ENCODE results near the gene HAPLN2.

Gene HAPLN2

GRCh38 chr1:156645056-156645455 is 25.8 kb downstream of the HAPLN2 start:
- no peak for DNase-seq (ENCODE audit: low spot score)

DNA sequence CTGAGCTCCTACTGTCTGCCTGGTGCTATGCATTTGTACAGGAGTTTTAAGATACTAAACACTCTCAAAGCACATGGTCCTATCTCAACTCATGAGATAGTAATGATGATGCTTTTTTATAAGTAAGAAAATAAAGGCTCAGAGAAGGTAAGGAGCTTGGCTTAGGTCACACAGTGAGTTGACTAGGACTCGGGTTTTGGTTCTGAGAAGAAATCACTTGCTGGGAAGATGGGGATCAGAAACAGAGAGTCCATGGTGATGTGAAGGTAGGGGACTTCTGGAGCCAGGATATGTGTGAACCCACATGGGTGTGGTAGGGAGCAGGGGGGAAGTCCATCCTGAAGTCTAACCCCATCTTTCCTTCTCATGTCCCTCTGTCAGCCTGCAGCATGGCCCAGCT is 26.5 kb downstream of the HAPLN2 start:
- DNase-seq (ENCODE audit: low spot score) = no peak

DNA sequence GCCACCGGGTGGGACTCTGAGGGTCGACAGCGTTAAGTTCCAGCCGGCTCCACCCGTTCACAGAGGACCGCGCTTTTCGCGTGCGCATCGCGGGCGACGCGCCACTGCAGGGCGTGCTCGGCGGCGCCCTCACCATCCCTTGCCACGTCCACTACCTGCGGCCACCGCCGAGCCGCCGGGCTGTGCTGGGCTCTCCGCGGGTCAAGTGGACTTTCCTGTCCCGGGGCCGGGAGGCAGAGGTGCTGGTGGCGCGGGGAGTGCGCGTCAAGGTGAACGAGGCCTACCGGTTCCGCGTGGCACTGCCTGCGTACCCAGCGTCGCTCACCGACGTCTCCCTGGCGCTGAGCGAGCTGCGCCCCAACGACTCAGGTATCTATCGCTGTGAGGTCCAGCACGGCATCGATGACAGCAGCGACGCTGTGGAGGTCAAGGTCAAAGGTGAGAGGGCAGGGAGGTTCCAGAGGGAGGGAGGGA is 27.6 kb downstream of the HAPLN2 start:
- DNase-seq (ENCODE audit: low spot score) = no peak

GRCh38 chr1:156647351-156647750 is 28.1 kb downstream of the HAPLN2 start:
- DNase-seq (ENCODE audit: low spot score) = no peak

- DNase-seq (ENCODE audit: low spot score) = no peak
These were observed 29.3 kb downstream of the HAPLN2 start for GRCh38 chr1:156648496-156648895.

DNA sequence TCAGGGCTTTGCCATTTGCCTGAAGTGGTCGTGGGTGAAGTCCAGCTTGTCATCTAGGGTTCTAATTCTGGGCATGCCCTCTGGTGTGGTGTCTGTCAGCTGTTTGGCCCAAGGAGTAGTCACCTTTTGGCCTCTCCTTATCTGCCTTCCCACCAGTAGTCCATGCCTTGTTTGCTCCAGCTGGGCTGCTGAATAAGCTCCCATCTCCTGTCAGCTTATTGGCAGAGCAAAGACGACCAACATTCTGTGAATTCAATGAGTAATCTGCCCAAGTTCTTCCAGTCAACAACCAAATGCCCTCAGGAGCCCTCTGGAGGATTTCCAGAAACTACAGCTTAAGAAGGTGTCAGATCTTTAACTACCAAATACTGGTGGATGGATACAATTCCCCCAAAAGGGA is 29.7 kb downstream of the HAPLN2 start:
- DNase-seq (ENCODE audit: low spot score) = no peak

- no peak for DNase-seq (ENCODE audit: low spot score)
These were observed 33.1 kb downstream of the HAPLN2 start for GRCh38 chr1:156652131-156652991.

DNA sequence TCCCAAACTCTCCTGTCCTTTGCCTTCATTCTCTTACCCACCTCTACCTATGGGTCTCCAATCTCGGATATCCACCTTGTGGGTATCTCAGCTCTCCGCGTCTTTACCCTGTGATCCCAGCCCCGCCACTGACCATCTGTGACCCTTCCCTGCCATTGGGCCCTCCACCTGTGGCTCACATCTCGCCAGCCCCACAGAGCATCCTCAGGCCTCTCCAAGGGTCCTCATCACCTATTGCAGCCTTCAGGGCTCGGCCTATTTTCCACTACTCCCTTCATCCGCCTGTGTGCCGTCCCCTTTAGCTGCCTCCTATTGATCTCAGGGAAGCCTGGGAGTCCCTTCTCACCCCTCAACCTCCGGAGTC is 33.8 kb downstream of the HAPLN2 start:
- no peak for DNase-seq (ENCODE audit: low spot score)

DNA sequence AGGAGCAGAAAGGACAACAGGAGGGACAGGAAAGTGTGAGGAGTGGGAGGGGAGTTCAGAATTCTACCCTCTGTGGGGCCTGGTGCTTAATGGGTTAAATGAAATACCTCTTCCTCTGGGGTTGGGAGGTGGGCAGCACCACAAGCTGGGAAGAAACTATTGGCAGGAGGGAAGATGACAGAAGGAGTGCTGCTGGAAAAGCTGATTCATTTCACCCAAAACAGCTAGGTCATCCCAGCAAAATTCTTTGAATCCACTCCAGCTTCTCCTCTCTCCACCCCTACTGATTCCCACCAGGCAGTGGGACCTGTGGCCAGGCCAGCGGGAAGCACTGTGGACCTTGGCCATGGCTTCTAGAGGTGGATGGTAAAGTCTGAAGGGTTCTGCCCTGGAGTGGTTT is 35.5 kb downstream of the HAPLN2 start:
- no peak for DNase-seq (ENCODE audit: low spot score)

GRCh38 chr1:156655151-156655903 is 36.1 kb downstream of the HAPLN2 start:
- no peak for DNase-seq (ENCODE audit: low spot score)

GRCh38 chr1:156655904-156656516 is 36.8 kb downstream of the HAPLN2 start:
- DNase-seq (ENCODE audit: low spot score) = no peak

GRCh38 chr1:156656806-156657740 is 37.9 kb downstream of the HAPLN2 start:
- peak; percentile 91 for DNase-seq (ENCODE audit: low spot score)

GRCh38 chr1:156657741-156658319 is 38.6 kb downstream of the HAPLN2 start:
- no peak for DNase-seq (ENCODE audit: low spot score)

DNA sequence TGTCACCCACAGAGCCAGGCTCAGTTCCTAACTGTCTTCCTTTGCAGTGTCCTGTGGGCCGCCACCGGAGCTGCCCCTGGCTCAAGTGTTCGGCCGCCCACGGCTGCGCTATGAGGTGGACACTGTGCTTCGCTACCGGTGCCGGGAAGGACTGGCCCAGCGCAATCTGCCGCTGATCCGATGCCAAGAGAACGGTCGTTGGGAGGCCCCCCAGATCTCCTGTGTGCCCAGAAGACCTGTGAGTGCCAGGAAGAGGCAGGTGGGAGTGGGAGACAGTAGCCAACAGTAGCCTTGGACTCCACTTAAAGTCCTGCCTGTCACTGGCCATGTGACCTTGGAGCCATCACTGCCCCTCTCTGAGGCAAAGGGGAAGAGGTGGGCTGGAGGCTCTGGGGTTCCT is 39.3 kb downstream of the HAPLN2 start:
- no peak for DNase-seq (ENCODE audit: low spot score)

DNA sequence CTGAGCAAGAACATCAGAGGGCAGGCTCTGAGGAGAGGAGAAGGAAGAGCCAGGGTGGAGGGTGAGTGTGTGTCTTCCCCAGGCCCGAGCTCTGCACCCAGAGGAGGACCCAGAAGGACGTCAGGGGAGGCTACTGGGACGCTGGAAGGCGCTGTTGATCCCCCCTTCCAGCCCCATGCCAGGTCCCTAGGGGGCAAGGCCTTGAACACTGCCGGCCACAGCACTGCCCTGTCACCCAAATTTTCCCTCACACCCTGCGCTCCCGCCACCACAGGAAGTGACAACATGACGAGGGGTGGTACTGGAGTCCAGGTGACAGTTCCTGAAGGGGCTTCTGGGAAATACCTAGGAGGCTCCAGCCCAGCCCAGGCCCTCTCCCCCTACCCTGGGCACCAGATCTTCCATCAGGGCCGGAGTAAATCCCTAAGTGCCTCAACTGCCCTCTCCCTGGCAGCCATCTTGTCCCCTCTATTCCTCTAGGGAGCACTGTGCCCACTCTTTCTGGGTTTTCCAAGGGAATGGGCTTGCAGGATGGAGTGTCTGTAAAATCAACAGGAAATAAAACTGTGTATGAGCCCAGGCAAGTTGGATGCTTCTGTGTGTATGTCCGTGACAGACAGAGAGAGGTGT is 39.8 kb downstream of the HAPLN2 start:
- DNase-seq (ENCODE audit: low spot score) = no peak

DNA sequence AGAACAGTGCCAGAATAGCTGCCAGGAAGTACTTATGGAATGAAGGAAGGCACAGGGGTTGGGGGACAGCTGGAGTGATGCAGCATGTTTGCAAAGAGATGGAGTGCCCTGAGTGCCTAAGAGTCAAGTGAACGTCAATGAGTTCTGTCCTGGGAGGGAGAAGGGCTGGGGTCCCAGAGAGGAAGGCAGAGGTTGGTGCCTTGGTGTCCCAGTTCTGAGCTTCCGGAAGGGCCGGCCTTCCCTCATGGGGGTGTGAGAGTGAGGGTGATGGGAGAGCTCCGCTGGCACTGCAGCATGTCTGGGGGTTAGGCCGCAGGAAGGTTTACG is 40.4 kb downstream of the HAPLN2 start:
- DNase-seq (ENCODE audit: low spot score) = no peak

DNA sequence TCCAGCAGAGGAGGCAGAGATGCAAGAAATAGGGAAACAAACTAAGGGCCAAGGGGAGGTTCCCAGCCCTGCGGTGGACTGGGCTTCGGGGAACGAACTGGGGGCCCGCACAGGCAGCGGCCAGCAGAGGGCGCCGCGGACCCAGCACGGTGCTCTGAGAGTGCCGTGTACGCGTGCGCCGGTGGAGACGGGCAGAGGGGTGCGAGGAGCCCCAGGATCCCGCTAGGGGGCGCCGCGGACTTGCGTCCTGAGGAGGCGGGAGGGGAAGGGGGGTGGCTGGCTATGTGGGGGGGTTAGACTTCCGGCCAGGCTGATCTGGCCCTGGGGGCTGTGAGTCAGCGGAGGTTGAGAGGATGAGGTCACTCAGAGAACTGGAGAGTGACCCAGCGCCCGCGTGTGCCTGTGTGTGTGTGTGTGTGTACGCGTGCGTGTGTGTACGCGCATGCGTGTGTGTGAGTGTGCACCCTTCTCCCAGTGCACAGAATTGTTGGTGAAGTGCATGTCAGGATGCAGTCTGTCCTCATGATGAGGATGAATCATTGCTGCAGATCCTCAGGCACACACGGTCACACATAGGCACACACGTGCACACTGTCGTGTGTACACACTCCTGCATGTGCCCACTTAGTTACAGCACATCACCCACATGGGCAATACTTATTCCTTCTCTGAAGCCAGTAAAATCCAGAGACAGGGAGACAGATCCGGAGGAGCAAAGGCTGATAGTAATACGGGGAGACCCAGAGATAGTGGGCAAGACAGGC is 41.0 kb downstream of the HAPLN2 start:
- peak; percentile 100 for DNase-seq (ENCODE audit: low spot score)

DNA sequence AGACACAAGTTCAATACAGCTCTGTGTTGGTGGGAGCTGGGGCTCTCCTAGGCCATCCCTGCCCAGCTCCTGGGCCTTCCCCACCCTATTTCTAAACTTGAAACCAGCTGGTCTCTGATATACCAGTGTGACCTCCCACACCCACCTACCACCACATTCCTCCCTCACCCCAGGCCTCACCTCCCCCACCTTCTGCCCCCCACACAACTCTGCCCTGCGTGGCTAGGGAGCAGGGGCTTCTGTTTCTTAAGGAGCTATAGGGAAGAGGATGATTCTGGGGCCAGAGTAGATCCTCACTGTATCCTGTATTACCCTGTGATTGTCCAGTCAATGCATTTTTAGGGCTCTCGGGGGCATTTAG is 41.5 kb downstream of the HAPLN2 start:
- DNase-seq (ENCODE audit: low spot score) = no peak

DNA sequence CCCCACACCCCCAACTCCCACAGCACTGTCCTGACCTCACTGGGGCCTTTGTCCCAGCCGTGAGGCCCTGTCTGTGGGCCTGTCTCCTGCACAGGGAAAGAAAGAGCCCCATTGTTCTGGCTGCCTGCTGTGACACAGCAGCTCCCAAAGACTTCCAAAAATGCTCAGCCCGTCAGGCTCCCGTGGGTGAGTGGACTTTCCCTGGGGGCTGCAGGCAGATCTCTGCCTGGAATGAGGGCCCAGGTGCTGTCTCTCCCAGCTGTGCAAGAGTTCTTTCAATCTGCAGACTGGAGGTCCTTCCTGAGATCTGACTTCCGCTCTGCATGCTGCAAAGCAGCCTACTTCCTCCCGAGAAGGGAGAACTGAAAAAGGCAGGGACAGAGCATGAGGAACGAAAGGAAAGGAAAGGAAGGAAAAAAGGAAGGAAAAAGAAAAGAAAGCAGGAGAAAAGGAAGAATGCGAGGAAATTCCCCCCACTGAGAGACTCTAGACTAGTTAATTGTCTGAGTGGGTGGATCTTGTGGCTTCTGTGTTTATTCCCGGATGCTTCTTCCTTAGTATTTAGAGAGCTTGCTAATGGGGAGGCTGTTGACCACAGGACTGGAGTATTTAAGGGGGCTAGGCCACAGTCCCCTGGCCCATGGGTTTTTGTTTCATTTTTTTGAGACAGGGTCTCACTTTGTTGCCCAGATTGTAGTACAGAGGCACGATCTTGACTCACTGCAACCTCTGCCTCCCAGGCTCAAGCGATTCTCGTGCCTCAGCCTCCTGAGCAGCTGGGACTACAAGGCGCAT is 43.0 kb downstream of the HAPLN2 start:
- DNase-seq (ENCODE audit: low spot score) = no peak

DNA sequence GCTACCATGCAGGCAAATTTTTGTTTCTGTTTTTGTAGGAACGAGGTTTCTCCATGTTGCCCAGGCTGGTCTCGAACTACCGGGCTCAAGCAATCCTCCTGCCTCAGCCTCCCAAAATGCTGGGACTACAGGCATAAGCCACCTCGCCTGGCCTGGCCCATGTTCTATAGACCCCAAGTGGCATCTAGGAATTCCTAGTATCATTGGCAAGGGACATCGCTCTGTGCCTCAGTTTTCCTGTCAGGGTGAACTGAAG is 43.5 kb downstream of the HAPLN2 start:
- DNase-seq (ENCODE audit: low spot score) = no peak

Measured in hepatic stellate cell (primary cell).